HFFc6 (cell line): ENCODE data around the gene SAMMSON. TPM values are rescaled to one million over a fixed set of nuclear protein-coding genes. Genes with fewer than 3 reads are reported as not detected.

Source experiments
- DNase-seq: peaks from one replicate; pipeline ENCODE4 v3.0.0-alpha.2; 2018
- H3K27ac Mint-ChIP-seq: 2 replicates; pipeline ENCODE4 v1.8.0; 2020; ENCODE audit warnings: mild to moderate bottlenecking, mixed read lengths
- H3K27me3 Mint-ChIP-seq: 2 replicates; pipeline ENCODE4 v1.8.0; 2021; ENCODE audit warnings: mild to moderate bottlenecking, moderate library complexity, mixed read lengths; ENCODE audit not compliant: insufficient read depth
- H3K36me3 Mint-ChIP-seq: 2 replicates; pipeline ENCODE4 v1.8.0; 2021; ENCODE audit warnings: low read depth, mixed read lengths
- H3K4me1 Mint-ChIP-seq: 2 replicates; pipeline ENCODE4 v1.8.0; 2020; ENCODE audit warnings: low read depth, mixed read lengths
- H3K4me3 Mint-ChIP-seq: 2 replicates; pipeline ENCODE4 v1.8.0; 2020; ENCODE audit warnings: mild to moderate bottlenecking, moderate library complexity, mixed read lengths
- H3K9me3 Mint-ChIP-seq: 2 replicates; pipeline ENCODE4 v1.8.0; 2020; ENCODE audit warnings: mild to moderate bottlenecking, mixed read lengths
- CTCF ChIP-seq: fragments of 200-600 bp; sonication (generic); IDR thresholded peaks from 2 replicates; pipeline ENCODE4 v1.5.0; 2021; ENCODE audit warnings: antibody characterized with exemption, mild to moderate bottlenecking
- long read RNA-seq: library from polyadenylated mRNA; unstranded; transcript quantifications from one replicate; pipeline ENCODE4 v2.0.0, GENCODE V29; 2019
- total RNA-seq, 6 experiments: library from RNA; stranded (reverse); fragmentation: NEBNext Ultra II Directional; extraction: Animal tissue kit (Norgen Biotek cat#: 25700); gene quantifications; 2 replicates in 1 of 6; 3 replicates in 5 of 6; pipeline ENCODE4 v1.2.3, GENCODE V29; 2021

Gene SAMMSON
- not detected for total RNA-seq
- long read RNA-seq = 0 reads

GRCh38 chr3:69999140-70000027 lies at the start of gene SAMMSON:
Gene SAMMSON (plus strand): TSS chr3:69999733.
- H3K27ac Mint-ChIP-seq = peak within 1 kb of the TSS; percentile 73

GRCh38 chr3:69951616-69952015 lies 47.9 kb upstream of the SAMMSON start:
- Mint-ChIP-seq H3K4me1 (peaks cover 10% of the 10 kb centered on the region), H3K27me3 (no peaks in the 10 kb centered on the region), H3K4me3 (no peak overlapping the region), H3K27ac (no peak overlapping the region), H3K36me3 (no peaks in the 10 kb centered on the region), H3K9me3 (no peaks in the 10 kb centered on the region)
- no peak for DNase-seq
- no peak for TF ChIP-seq CTCF

More at GRCh38 chr3:69999140-70000027, at the start of gene SAMMSON:
- Mint-ChIP-seq H3K36me3 (no peaks in the 10 kb centered on the region), H3K9me3 (no peaks in the 10 kb centered on the region), H3K27me3 (no peaks in the 10 kb centered on the region; the same call in 1 of the 2 replicates), H3K4me3 (peak within 1 kb of the TSS; percentile 84), H3K4me1 (peaks cover 19% of the 10 kb centered on the region)
- peak; percentile 26 for DNase-seq
- TF ChIP-seq CTCF = no peak

- Mint-ChIP-seq H3K4me3 (no peak overlapping the region), H3K4me1 (no peaks in the 10 kb centered on the region), H3K27ac (no peak overlapping the region), H3K27me3 (no peaks in the 10 kb centered on the region), H3K36me3 (peaks cover 10% of the 10 kb centered on the region), H3K9me3 (no peaks in the 10 kb centered on the region)
- DNase-seq = no peak
- TF ChIP-seq CTCF = no peak
Measured at GRCh38 chr3:69959581-69959980, 40.0 kb upstream of the SAMMSON start.

GRCh38 chr3:69961706-69962439 lies 37.7 kb upstream of the SAMMSON start:
- no peaks in the 10 kb centered on the region for H3K9me3 Mint-ChIP-seq
- H3K27ac Mint-ChIP-seq = no peak overlapping the region
- no peak for DNase-seq

GRCh38 chr3:69963643-69964042 lies 35.9 kb upstream of the SAMMSON start:
- no peaks in the 10 kb centered on the region for H3K4me1 Mint-ChIP-seq
- H3K4me3 Mint-ChIP-seq = no peak overlapping the region

More at GRCh38 chr3:69961706-69962439, 37.7 kb upstream of the SAMMSON start:
- no peaks in the 10 kb centered on the region for H3K4me1 Mint-ChIP-seq
- H3K36me3 Mint-ChIP-seq = peaks cover 16% of the 10 kb centered on the region
- H3K27me3 Mint-ChIP-seq = no peaks in the 10 kb centered on the region
- TF ChIP-seq CTCF = no peak
- no peak overlapping the region for H3K4me3 Mint-ChIP-seq

More at GRCh38 chr3:69963643-69964042, 35.9 kb upstream of the SAMMSON start:
- no peak overlapping the region for H3K27ac Mint-ChIP-seq
- TF ChIP-seq CTCF = no peak
- no peaks in the 10 kb centered on the region for H3K27me3 Mint-ChIP-seq
- no peak for DNase-seq
- H3K36me3 Mint-ChIP-seq = peaks cover 16% of the 10 kb centered on the region
- H3K9me3 Mint-ChIP-seq = no peaks in the 10 kb centered on the region
